Stimulated activated naive CD4-positive, alpha-beta T cell treated with Interleukin-2 at 50 U/mL for 16 hours (primary cell): Measurements from ENCODE around the gene PIP5KL1.

Source experiments
- DNase-seq: peaks from one replicate; lab custom pipeline; 2025; lab: John Stamatoyannopoulos, UW

The PIP5KL1 gene

GRCh38 chr9:127915801-127916719, 14.5 kb downstream of the PIP5KL1 start:
- no peak for DNase-seq

GRCh38 chr9:127915325-127915752, 15.2 kb downstream of the PIP5KL1 start:
- no peak for DNase-seq

- DNase-seq, result no peak
These were observed 16.9 kb downstream of the PIP5KL1 start for GRCh38 chr9:127913682-127914081.

GRCh38 chr9:127912882-127913281, 17.7 kb downstream of the PIP5KL1 start:
- no peak for DNase-seq

- no peak for DNase-seq
These were observed 18.3 kb downstream of the PIP5KL1 start for GRCh38 chr9:127912296-127912695.

GRCh38 chr9:127910613-127911205, 19.9 kb downstream of the PIP5KL1 start:
- no peak for DNase-seq

- no peak for DNase-seq
These were observed 20.7 kb downstream of the PIP5KL1 start for GRCh38 chr9:127909839-127910273.

- DNase-seq, result no peak
These were observed 22.0 kb downstream of the PIP5KL1 start for GRCh38 chr9:127908660-127908926.

GRCh38 chr9:127907867-127908659, 22.5 kb downstream of the PIP5KL1 start:
- no peak for DNase-seq

- DNase-seq, result peak; percentile 65
These were observed 24.8 kb downstream of the PIP5KL1 start for GRCh38 chr9:127905788-127906191.

- peak; percentile 51 for DNase-seq
These were observed 25.4 kb downstream of the PIP5KL1 start for GRCh38 chr9:127905004-127905728.

GRCh38 chr9:127904561-127905003, 26.0 kb downstream of the PIP5KL1 start:
- DNase-seq, result no peak

- peak; percentile 62 for DNase-seq
These were observed 26.8 kb downstream of the PIP5KL1 start for GRCh38 chr9:127903557-127904475.

GRCh38 chr9:127899128-127899943, 31.2 kb downstream of the PIP5KL1 start, which contains the start of gene ST6GALNAC6:
Gene ST6GALNAC6 (minus strand): TSS chr9:127899603. CDS start chr9:127897981, 1,622 bp downstream.
- peak; percentile 66 for DNase-seq

GRCh38 chr9:127898433-127899127, 32.0 kb downstream of the PIP5KL1 start:
- DNase-seq, result no peak

- peak; percentile 18 for DNase-seq
These were observed 33.3 kb downstream of the PIP5KL1 start for GRCh38 chr9:127897193-127897692.

- no peak for DNase-seq
These were observed 34.0 kb downstream of the PIP5KL1 start for GRCh38 chr9:127896395-127897192.

GRCh38 chr9:127895811-127896210, 34.8 kb downstream of the PIP5KL1 start:
- no peak for DNase-seq
